HepG2 (cell line): ENCODE results near the gene STK38L. TPM values are rescaled to one million over a fixed set of nuclear protein-coding genes. Genes with fewer than 3 reads are reported as not detected.

Experiments used
- ADNP ChIP-seq: sonication (generic); formaldehyde crosslinking; IDR thresholded peaks from 2 replicates; pipeline ENCODE4 v1.4.0; 2020; ENCODE audit warnings: missing genetic modification reagents
- CBX2 ChIP-seq, 2 experiments: fragments of 200-600 bp in 1 of 2; sonication (generic); formaldehyde crosslinking in 1 of 2; IDR thresholded peaks; 2 replicates each; pipeline versions ENCODE4 v1.7.0 to v1.8.1; 2018 to 2022; ENCODE audit warnings: low read depth in 2 of 2, low read length in 1 of 2, mild to moderate bottlenecking in 1 of 2, missing genetic modification reagents in 1 of 2
- GATA4 ChIP-seq: sonication (generic); IDR thresholded peaks from 2 replicates; pipeline ENCODE4 v1.6.1; 2016; ENCODE audit warnings: antibody characterized with exemption, low read depth, borderline replicate concordance
- GFI1 ChIP-seq: sonication (generic); formaldehyde crosslinking; IDR thresholded peaks from 2 replicates; pipeline ENCODE4 v1.5.0; 2020; ENCODE audit warnings: missing genetic modification reagents, mild to moderate bottlenecking, borderline replicate concordance
- HMG20B ChIP-seq: conservative IDR thresholded peaks from 2 replicates; pipeline ENCODE4 v1.6.1; 2016; ENCODE audit warnings: missing genetic modification reagents, missing compliant biosample characterization
- KAT2B ChIP-seq: fragments of 150-350 bp; IDR thresholded peaks from 2 replicates; pipeline ENCODE4 v1.6.1; 2014; ENCODE audit warnings: low read depth, low read length, borderline replicate concordance
- KLF16 ChIP-seq, 2 experiments: sonication (generic) in 1 of 2; formaldehyde crosslinking in 1 of 2; IDR thresholded peaks; 2 replicates each; pipeline versions ENCODE4 v1.6.1 to v1.8.0; 2016 to 2023; ENCODE audit warnings: missing genetic modification reagents in 2 of 2, missing compliant biosample characterization in 1 of 2
- MBD4 ChIP-seq: IDR thresholded peaks from 2 replicates; pipeline ENCODE4 v1.6.1; 2012; ENCODE audit warnings: low read length, inconsistent platforms, borderline replicate concordance
- MYC ChIP-seq: sonication (generic); formaldehyde crosslinking; IDR thresholded peaks from 2 replicates; pipeline ENCODE4 v1.9.0; 2021; ENCODE audit warnings: missing genetic modification reagents, borderline replicate concordance
- NFKB2 ChIP-seq: sonication (generic); formaldehyde crosslinking; IDR thresholded peaks from 2 replicates; pipeline ENCODE4 v1.4.0; 2020; ENCODE audit warnings: missing genetic modification reagents, borderline replicate concordance
- PAX8 ChIP-seq: sonication (generic); formaldehyde crosslinking; IDR thresholded peaks from 2 replicates; pipeline ENCODE4 v1.8.0; 2022; ENCODE audit warnings: mild to moderate bottlenecking, missing genetic modification reagents, borderline replicate concordance
- POLR2A ChIP-seq, 2 experiments: IDR thresholded peaks; 2 replicates each; pipeline ENCODE4 v1.6.1; 2011; ENCODE audit warnings: low read depth in 2 of 2, low read length in 2 of 2, mild to moderate bottlenecking in 1 of 2, moderate library complexity in 1 of 2; ENCODE audit not compliant: insufficient read depth in 1 of 2
- SAFB2 ChIP-seq: sonication (generic); formaldehyde crosslinking; IDR thresholded peaks from 2 replicates; pipeline ENCODE4 v1.5.1; 2020; ENCODE audit warnings: missing genetic modification reagents, low read depth, mild to moderate bottlenecking, borderline replicate concordance
- ZBTB7A ChIP-seq: sonication (generic); formaldehyde crosslinking; IDR thresholded peaks from 2 replicates; pipeline ENCODE4 v1.8.0; 2022; ENCODE audit warnings: mild to moderate bottlenecking, missing genetic modification reagents
- ZBTB8A ChIP-seq: sonication (generic); formaldehyde crosslinking; IDR thresholded peaks from 2 replicates; pipeline ENCODE4 v1.4.0; 2020; ENCODE audit warnings: mild to moderate bottlenecking, low read depth, missing genetic modification reagents, borderline replicate concordance
- ZC3H4 ChIP-seq: sonication (generic); formaldehyde crosslinking; IDR thresholded peaks from 2 replicates; pipeline ENCODE4 v1.4.0; 2020; ENCODE audit warnings: missing genetic modification reagents, borderline replicate concordance
- ZNF138 ChIP-seq: sonication (generic); formaldehyde crosslinking; IDR thresholded peaks from 2 replicates; pipeline ENCODE4 v1.5.0; 2020; ENCODE audit warnings: mild to moderate bottlenecking, low read depth, missing genetic modification reagents
- ZNF75D ChIP-seq: sonication (generic); formaldehyde crosslinking; IDR thresholded peaks from 2 replicates; pipeline ENCODE4 v1.8.1; 2023; ENCODE audit warnings: missing genetic modification reagents, mild to moderate bottlenecking, borderline replicate concordance
- polyA plus RNA-seq, 8 experiments: library from polyadenylated mRNA; depleted of rRNA in 3 of 8; stranded (reverse) in 7 of 8; unstranded in 1 of 8; fragments of >200 nt; fragmentation: Illumina TruSeq in 4 of 8; extraction: Trizol in 4 of 8; gene quantifications; 2 replicates each; pipeline versions ENCODE4 v1.2.1 to v1.2.3, GENCODE V29; 2011 to 2016; ENCODE audit warnings: low read depth in 4 of 8, missing spikeins in 1 of 8, mixed read lengths in 1 of 8; ENCODE audit not compliant: insufficient read depth in 1 of 8
- total RNA-seq, 5 experiments: library from RNA; depleted of rRNA; stranded (reverse); fragments of >200 nt; fragmentation: Illumina TruSeq; extraction: Trizol; gene quantifications; 2 replicates each; pipeline ENCODE4 v1.2.3, GENCODE V29; 2016; ENCODE audit warnings: low read depth in 1 of 5
- TF ChIP-seq, protein P1 (sequence below): IDR thresholded peaks from 2 replicates; pipeline ENCODE4 v1.4.0; 2020; ENCODE audit warnings: mild to moderate bottlenecking, missing genetic modification reagents
- TF ChIP-seq, protein P2 (sequence below): sonication (generic); formaldehyde crosslinking; IDR thresholded peaks from 2 replicates; pipeline ENCODE4 v1.4.0; 2020; ENCODE audit warnings: low read depth, mild to moderate bottlenecking, missing genetic modification reagents
- TF ChIP-seq, protein P3 (sequence below): sonication (generic); formaldehyde crosslinking; IDR thresholded peaks from 2 replicates; pipeline ENCODE4 v1.5.0; 2020; ENCODE audit warnings: missing genetic modification reagents, mild to moderate bottlenecking, borderline replicate concordance
- TF ChIP-seq, protein P4 (sequence below): IDR thresholded peaks from 2 replicates; pipeline ENCODE4 v1.6.1; 2012; ENCODE audit warnings: inconsistent platforms
- TF ChIP-seq, protein P5 (sequence below): IDR thresholded peaks from 2 replicates; pipeline ENCODE4 v1.6.1; 2016; ENCODE audit warnings: control low read depth

Gene STK38L
- total and polyA plus RNA-seq, 2 of the 13 experiments (the other 11 are each of a cell fraction or from before 2014, with no cell fraction given), result 6.1 to 26.4 TPM

DNA sequence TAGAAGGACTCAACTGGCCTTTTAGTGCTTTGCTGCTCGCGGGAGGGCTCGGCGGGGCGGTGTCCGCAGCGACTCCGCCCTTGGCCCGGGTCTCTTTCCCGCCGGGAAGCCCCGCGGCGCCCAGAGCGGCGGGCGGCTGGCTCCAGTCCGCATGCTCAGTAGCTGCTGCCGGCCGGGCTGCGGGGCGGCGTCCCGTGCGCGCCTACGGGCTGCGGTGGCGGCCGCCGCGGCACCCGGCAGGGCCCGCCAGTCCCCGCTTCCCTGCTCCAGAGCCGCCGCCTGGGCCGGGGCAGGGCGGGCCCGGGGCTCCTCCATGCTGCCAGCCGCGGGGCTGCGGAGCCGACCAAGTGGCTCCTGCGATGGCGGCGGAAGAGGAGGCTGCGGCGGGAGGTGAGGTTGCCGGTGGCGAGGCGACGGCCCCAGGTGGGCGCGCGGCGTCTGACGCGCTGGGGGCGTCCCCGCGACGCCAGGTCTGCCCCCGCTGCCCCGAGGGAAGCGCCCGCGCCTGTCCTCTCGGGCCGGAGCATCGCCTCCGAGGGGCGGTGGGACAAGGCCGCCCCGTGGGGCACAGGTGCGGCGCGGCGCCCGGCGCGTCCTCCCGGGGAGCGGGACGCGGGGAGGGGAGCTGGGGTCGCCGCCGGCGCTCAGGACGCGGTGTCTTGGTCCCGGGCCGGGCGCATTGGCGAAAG, 88.8 kb downstream of the STK38L start, which contains the start of gene BMAL2 (continued):
- TF ChIP-seq, protein P1, sequence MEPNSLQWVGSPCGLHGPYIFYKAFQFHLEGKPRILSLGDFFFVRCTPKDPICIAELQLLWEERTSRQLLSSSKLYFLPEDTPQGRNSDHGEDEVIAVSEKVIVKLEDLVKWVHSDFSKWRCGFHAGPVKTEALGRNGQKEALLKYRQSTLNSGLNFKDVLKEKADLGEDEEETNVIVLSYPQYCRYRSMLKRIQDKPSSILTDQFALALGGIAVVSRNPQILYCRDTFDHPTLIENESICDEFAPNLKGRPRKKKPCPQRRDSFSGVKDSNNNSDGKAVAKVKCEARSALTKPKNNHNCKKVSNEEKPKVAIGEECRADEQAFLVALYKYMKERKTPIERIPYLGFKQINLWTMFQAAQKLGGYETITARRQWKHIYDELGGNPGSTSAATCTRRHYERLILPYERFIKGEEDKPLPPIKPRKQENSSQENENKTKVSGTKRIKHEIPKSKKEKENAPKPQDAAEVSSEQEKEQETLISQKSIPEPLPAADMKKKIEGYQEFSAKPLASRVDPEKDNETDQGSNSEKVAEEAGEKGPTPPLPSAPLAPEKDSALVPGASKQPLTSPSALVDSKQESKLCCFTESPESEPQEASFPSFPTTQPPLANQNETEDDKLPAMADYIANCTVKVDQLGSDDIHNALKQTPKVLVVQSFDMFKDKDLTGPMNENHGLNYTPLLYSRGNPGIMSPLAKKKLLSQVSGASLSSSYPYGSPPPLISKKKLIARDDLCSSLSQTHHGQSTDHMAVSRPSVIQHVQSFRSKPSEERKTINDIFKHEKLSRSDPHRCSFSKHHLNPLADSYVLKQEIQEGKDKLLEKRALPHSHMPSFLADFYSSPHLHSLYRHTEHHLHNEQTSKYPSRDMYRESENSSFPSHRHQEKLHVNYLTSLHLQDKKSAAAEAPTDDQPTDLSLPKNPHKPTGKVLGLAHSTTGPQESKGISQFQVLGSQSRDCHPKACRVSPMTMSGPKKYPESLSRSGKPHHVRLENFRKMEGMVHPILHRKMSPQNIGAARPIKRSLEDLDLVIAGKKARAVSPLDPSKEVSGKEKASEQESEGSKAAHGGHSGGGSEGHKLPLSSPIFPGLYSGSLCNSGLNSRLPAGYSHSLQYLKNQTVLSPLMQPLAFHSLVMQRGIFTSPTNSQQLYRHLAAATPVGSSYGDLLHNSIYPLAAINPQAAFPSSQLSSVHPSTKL, result no peak
- TF ChIP-seq ADNP (CRISPR knock-in tag) (no peak), GATA4 (no peak), KAT2B (no peak), ZNF75D (no peak), SAFB2 (no peak), KLF16 (CRISPR knock-in tag; IDR thresholded peaks at IDR 0.05) (no peak), CBX2 (IDR thresholded peaks at IDR 0.05; ENCODE audit: low read depth, low read length) (no peak), CBX2 (CRISPR knock-in tag; IDR thresholded peaks at IDR 0.05; ENCODE audit: low read depth) (no peak), HMG20B (CRISPR knock-in tag) (no peak), GFI1 (CRISPR knock-in tag) (no peak), ZBTB8A (CRISPR knock-in tag) (no peak), MBD4 (no peak), ZC3H4 (CRISPR knock-in tag) (no peak), POLR2A (IDR thresholded peaks at IDR 0.05; ENCODE audit: insufficient read depth in 1 of 2, low read depth in 2 of 2, low read length in 2 of 2) (no peak; a peak in 1 of 4 replicates), MYC (no peak), NFKB2 (CRISPR knock-in tag) (no peak), ZBTB7A (no peak), ZNF138 (CRISPR knock-in tag) (no peak), PAX8 (CRISPR knock-in tag) (no peak)
- TF ChIP-seq, protein P2, sequence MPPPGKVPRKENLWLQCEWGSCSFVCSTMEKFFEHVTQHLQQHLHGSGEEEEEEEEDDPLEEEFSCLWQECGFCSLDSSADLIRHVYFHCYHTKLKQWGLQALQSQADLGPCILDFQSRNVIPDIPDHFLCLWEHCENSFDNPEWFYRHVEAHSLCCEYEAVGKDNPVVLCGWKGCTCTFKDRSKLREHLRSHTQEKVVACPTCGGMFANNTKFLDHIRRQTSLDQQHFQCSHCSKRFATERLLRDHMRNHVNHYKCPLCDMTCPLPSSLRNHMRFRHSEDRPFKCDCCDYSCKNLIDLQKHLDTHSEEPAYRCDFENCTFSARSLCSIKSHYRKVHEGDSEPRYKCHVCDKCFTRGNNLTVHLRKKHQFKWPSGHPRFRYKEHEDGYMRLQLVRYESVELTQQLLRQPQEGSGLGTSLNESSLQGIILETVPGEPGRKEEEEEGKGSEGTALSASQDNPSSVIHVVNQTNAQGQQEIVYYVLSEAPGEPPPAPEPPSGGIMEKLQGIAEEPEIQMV, result 0 out of 2 replicates have a peak, but pooled peaks have one; percentile 49
- TF ChIP-seq, protein P3, sequence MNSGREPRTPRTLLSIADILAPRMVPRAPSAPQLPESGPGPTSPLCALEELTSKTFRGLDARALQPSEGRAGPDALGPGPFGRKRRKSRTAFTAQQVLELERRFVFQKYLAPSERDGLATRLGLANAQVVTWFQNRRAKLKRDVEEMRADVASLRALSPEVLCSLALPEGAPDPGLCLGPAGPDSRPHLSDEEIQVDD (CRISPR knock-in tag), result no peak
- TF ChIP-seq, protein P4, sequence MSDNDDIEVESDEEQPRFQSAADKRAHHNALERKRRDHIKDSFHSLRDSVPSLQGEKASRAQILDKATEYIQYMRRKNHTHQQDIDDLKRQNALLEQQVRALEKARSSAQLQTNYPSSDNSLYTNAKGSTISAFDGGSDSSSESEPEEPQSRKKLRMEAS, result peak; percentile 19; the same call in 1 of the 2 replicates
- TF ChIP-seq, protein P5, sequence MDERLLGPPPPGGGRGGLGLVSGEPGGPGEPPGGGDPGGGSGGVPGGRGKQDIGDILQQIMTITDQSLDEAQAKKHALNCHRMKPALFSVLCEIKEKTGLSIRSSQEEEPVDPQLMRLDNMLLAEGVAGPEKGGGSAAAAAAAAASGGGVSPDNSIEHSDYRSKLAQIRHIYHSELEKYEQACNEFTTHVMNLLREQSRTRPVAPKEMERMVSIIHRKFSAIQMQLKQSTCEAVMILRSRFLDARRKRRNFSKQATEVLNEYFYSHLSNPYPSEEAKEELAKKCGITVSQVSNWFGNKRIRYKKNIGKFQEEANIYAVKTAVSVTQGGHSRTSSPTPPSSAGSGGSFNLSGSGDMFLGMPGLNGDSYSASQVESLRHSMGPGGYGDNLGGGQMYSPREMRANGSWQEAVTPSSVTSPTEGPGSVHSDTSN (CRISPR knock-in tag), result no peak
